ENCODE measurements around the gene NRXN3. TPM values are rescaled to one million over a fixed set of nuclear protein-coding genes. Genes with fewer than 3 reads are reported as not detected.

The NRXN3 gene
- polyA plus RNA-seq, 1 donor (not counting 4 experiments of a cell fraction or from before 2014, with no cell fraction given): 0.89 TPM

DNA sequence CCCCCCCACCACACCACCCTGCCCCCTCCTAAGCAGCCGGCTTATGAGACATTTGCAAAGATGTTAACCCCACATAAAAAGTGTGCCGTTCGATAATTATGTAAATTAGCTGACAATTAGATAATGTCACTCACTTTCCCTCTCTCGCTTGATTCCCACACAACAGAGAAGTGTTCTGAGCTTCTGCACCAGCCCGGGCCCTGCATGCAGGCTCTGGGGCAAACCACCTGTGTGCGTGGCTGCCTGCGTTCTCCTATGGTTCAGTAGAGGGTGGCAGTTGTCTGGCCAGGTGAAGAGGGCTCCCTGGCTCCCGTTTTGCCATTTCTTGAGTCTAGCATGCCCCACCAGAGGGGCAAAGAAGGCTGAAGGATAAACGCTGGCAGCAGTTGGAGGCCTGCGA, 68.0 kb downstream of the NRXN3 start:
- Histone ChIP-seq H3K36me3 (ENCODE audit: control insufficient read depth in 2 of 2, extremely low read depth in 1 of 2, insufficient read depth in 2 of 2, low read length in 2 of 2) (no peaks in the 10 kb centered on the region), H3K4me1 (ENCODE audit: control insufficient read depth, extremely low read depth, insufficient read depth, low read length) (no peaks in the 10 kb centered on the region), H4K20me1 (ENCODE audit: control insufficient read depth, extremely low read depth, insufficient read depth, low read length) (no peaks in the 10 kb centered on the region), H3K4me3 (ENCODE audit: control insufficient read depth in 2 of 3, extremely low read depth in 1 of 3, insufficient read depth in 2 of 3, low read depth in 1 of 3, low read length in 3 of 3) (no peak overlapping the region), H3K9me1 (ENCODE audit: control insufficient read depth, extremely low read depth, insufficient read depth, low read length) (no peaks in the 10 kb centered on the region), H3K9me3 (ENCODE audit: control insufficient read depth, low read depth, low read length) (no peaks in the 10 kb centered on the region), H3K27me3 (ENCODE audit: control insufficient read depth, extremely low read depth, insufficient read depth, low read length) (peaks cover 32% of the 10 kb centered on the region), H2AFZ (ENCODE audit: control insufficient read depth, low read length) (no peak overlapping the region), H3K9ac (ENCODE audit: control insufficient read depth, extremely low read depth, insufficient read depth, low read length) (no peak overlapping the region), H3K79me2 (ENCODE audit: control insufficient read depth, insufficient read depth, low read length) (no peaks in the 10 kb centered on the region), H3K4me2 (ENCODE audit: control insufficient read depth, extremely low read depth, insufficient read depth, low read depth, low read length) (no peak overlapping the region), H3K27ac (ENCODE audit: control insufficient read depth, insufficient read depth, low read length) (no peak overlapping the region)
- no peak for DNase-seq (ENCODE audit: low read depth, low spot score)
- TF ChIP-seq EZH2 (IDR thresholded peaks at IDR 0.05; ENCODE audit: low read length) (no peak), CTCF (optimal IDR thresholded peaks at IDR 0.05 in 1 of 3, IDR thresholded peaks at IDR 0.05 in 1 of 3, conservative IDR thresholded peaks at IDR 0.05 in 1 of 3; ENCODE audit: extremely low read depth in 1 of 3, insufficient read depth in 2 of 3, low read length in 3 of 3) (no peak)
- dilution Hi-C loops (cut with MboI; ENCODE audit: extremely low pct_ligation_motif_present, low sequenced_read_pairs): no loop called here
- no peak for FAIRE-seq

DNA sequence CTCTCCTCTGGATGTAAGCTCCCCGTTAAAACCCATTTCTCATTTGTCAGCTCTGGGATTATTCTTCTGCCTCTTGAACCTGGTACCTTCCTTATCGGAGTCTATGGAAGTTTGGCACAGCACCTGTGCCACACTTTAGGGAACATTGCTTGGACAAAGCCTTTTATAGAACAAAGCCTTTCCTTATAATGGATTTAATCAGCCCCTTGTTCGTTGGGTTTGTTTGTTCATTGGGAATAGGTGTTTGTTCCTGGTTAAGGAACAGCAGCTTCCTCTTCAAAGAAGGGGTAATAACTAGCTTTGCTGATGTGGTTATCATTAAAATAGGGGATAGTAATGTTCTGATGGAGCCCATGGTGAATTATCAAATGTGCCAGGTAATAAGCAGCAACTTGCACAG, 70.4 kb downstream of the NRXN3 start:
- Histone ChIP-seq H3K27me3 (ENCODE audit: control insufficient read depth, extremely low read depth, insufficient read depth, low read length) (peaks cover 45% of the 10 kb centered on the region), H3K9me3 (ENCODE audit: control insufficient read depth, low read depth, low read length) (no peaks in the 10 kb centered on the region), H3K4me2 (ENCODE audit: control insufficient read depth, extremely low read depth, insufficient read depth, low read depth, low read length) (no peak overlapping the region), H3K27ac (ENCODE audit: control insufficient read depth, insufficient read depth, low read length) (no peak overlapping the region), H3K36me3 (ENCODE audit: control insufficient read depth in 2 of 2, extremely low read depth in 1 of 2, insufficient read depth in 2 of 2, low read length in 2 of 2) (no peaks in the 10 kb centered on the region), H3K4me3 (ENCODE audit: control insufficient read depth in 2 of 3, extremely low read depth in 1 of 3, insufficient read depth in 2 of 3, low read depth in 1 of 3, low read length in 3 of 3) (no peak overlapping the region), H3K9ac (ENCODE audit: control insufficient read depth, extremely low read depth, insufficient read depth, low read length) (no peak overlapping the region), H2AFZ (ENCODE audit: control insufficient read depth, low read length) (no peak overlapping the region), H3K4me1 (ENCODE audit: control insufficient read depth, extremely low read depth, insufficient read depth, low read length) (no peaks in the 10 kb centered on the region), H3K79me2 (ENCODE audit: control insufficient read depth, insufficient read depth, low read length) (no peaks in the 10 kb centered on the region), H3K9me1 (ENCODE audit: control insufficient read depth, extremely low read depth, insufficient read depth, low read length) (no peaks in the 10 kb centered on the region), H4K20me1 (ENCODE audit: control insufficient read depth, extremely low read depth, insufficient read depth, low read length) (no peaks in the 10 kb centered on the region)
- TF ChIP-seq CTCF (optimal IDR thresholded peaks at IDR 0.05 in 1 of 3, IDR thresholded peaks at IDR 0.05 in 1 of 3, conservative IDR thresholded peaks at IDR 0.05 in 1 of 3; ENCODE audit: extremely low read depth in 1 of 3, insufficient read depth in 2 of 3, low read length in 3 of 3): no peak
- no peak for TF ChIP-seq EZH2 (IDR thresholded peaks at IDR 0.05; ENCODE audit: low read length)
- DNase-seq (ENCODE audit: low read depth, low spot score) (no peak), FAIRE-seq (no peak)
- dilution Hi-C loops (cut with MboI; ENCODE audit: extremely low pct_ligation_motif_present, low sequenced_read_pairs): no loop called here
